Lung (tissue), 12 donors: ENCODE results near the gene FGF13. TPM values are rescaled to one million over a fixed set of nuclear protein-coding genes. Genes with fewer than 3 reads are reported as not detected.

Experiments
- ATAC-seq: fragments of 200-7000 bp; cut with Tn5 transposase; one replicate; pipeline ENCODE4 v1.9.1; 2020; ENCODE audit warnings: moderate number of reproducible peaks; ENCODE audit not compliant: insufficient read depth, low FRiP score
- DNase-seq, 3 donors: peaks; one replicate each; pipeline ENCODE4 v3.0.0-alpha.2; 2013 to 2017
- H3K27ac ChIP-seq, 2 donors: one replicate each; pipeline ENCODE4 v1.5.1; 2013; ENCODE audit warnings: mild to moderate bottlenecking in 2 of 2, moderate library complexity in 2 of 2, control low read depth in 1 of 2, inconsistent platforms in 1 of 2, low read depth in 1 of 2, low read length in 1 of 2
- H3K27me3 ChIP-seq, 3 donors: one replicate each; pipeline ENCODE4 v1.5.1; 2013; ENCODE audit warnings: low read length in 2 of 3; ENCODE audit not compliant: control insufficient read depth in 3 of 3, insufficient read depth in 3 of 3
- H3K36me3 ChIP-seq, 4 donors: one replicate each; pipeline ENCODE4 v1.5.1; 2013; ENCODE audit warnings: low read length in 4 of 4, mild to moderate bottlenecking in 1 of 4, moderate library complexity in 1 of 4; ENCODE audit not compliant: control insufficient read depth in 4 of 4, insufficient read depth in 4 of 4
- H3K4me1 ChIP-seq, 5 donors: one replicate each; pipeline ENCODE4 v1.5.1; 2013; ENCODE audit warnings: low read length in 5 of 5, mild to moderate bottlenecking in 2 of 5, moderate library complexity in 1 of 5; ENCODE audit not compliant: control insufficient read depth in 5 of 5, insufficient read depth in 5 of 5
- H3K4me3 ChIP-seq: one replicate; pipeline ENCODE4 v1.5.1; 2013; ENCODE audit warnings: mild to moderate bottlenecking, control low read depth, moderate library complexity
- H3K9ac ChIP-seq, 2 donors: one replicate each; pipeline ENCODE4 v1.5.1; 2013; ENCODE audit warnings: low read length in 2 of 2, control low read depth in 1 of 2; ENCODE audit not compliant: insufficient read depth in 1 of 2
- H3K9me3 ChIP-seq, 4 donors: one replicate each; pipeline ENCODE4 v1.5.1; 2013; ENCODE audit warnings: low read length in 3 of 4, mild to moderate bottlenecking in 1 of 4, moderate library complexity in 1 of 4; ENCODE audit not compliant: control insufficient read depth in 4 of 4, insufficient read depth in 3 of 4
- WGBS, 2 donors: extraction: QIAGEN DNeasy Blood & Tissue Kit; methylation state at CpG; one replicate each; pipeline ENCODE4 v1.1.7; 2013; 5-methylcytosine and 5-hydroxymethylcytosine counted together
- polyA plus RNA-seq, 2 donors: library from polyadenylated mRNA; stranded (reverse); fragments of 200-250 nt; gene quantifications; one replicate each; pipeline ENCODE4 v1.2.1, GENCODE V29; 2013
- total RNA-seq, 2 donors: library from RNA; depleted of rRNA in 1 of 2; stranded (reverse); fragments of >200 nt in 1 of 2; gene quantifications; one replicate each; pipeline ENCODE4 v1.2.1, GENCODE V29; 2014 to 2021
- TF ChIP-seq, protein P1 (sequence below): IDR thresholded peaks from 2 replicates; pipeline ENCODE4 v1.5.1; 2012; ENCODE audit warnings: mild to moderate bottlenecking; ENCODE audit errors: control extremely low read depth, extremely low read depth
- donor health status: control.
- donor health status: control.
- donor health status: Bipolar disorder and iron deficiency.
- donor health status: healthy.
- donor health status: DM: yes; HTN: yes; CAD: no.

Gene FGF13
- total and polyA plus RNA-seq, 4 donors, result 1.7 to 7.5 (median 2.8) TPM

DNA sequence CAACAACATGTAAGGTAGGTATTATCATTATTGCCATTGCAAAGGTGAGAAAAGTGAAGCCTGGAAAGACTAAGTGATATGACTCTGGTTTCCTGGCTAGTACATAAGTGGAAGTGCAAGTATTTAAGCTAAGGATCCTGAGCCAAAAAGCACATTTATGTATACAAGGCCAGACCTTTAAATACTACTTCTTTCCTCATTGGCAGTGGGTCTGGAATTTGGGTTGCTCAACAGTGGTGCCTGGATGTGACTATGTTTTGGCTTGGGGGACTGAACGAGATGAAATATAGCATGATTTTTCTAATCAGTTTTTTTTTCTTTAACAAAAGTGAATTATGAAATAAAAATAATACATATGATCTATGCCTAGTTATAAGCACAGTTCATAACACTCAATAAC lies 7.4 kb upstream of the FGF13 start:
- TF ChIP-seq, protein P1, sequence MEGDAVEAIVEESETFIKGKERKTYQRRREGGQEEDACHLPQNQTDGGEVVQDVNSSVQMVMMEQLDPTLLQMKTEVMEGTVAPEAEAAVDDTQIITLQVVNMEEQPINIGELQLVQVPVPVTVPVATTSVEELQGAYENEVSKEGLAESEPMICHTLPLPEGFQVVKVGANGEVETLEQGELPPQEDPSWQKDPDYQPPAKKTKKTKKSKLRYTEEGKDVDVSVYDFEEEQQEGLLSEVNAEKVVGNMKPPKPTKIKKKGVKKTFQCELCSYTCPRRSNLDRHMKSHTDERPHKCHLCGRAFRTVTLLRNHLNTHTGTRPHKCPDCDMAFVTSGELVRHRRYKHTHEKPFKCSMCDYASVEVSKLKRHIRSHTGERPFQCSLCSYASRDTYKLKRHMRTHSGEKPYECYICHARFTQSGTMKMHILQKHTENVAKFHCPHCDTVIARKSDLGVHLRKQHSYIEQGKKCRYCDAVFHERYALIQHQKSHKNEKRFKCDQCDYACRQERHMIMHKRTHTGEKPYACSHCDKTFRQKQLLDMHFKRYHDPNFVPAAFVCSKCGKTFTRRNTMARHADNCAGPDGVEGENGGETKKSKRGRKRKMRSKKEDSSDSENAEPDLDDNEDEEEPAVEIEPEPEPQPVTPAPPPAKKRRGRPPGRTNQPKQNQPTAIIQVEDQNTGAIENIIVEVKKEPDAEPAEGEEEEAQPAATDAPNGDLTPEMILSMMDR, result no peak
- Histone ChIP-seq H3K4me1 (peaks cover 0 to 12% (median 0%) of the 10 kb centered on the region in 5 donors), H3K9me3 (no peaks in the 10 kb centered on the region), H3K9ac (no peak overlapping the region), H3K36me3 (no peaks in the 10 kb centered on the region), H3K27ac (no peak overlapping the region), H3K4me3 (no peak overlapping the region), H3K27me3 (peaks cover 0 to 15% (median 6%) of the 10 kb centered on the region in 3 donors)
- WGBS, 2 donors, result 29 to 79% methylated on average over 1 of the region's 1 CpG
- ATAC-seq (no peak), DNase-seq (peak; percentile 66 to 84 (median 82))

DNA sequence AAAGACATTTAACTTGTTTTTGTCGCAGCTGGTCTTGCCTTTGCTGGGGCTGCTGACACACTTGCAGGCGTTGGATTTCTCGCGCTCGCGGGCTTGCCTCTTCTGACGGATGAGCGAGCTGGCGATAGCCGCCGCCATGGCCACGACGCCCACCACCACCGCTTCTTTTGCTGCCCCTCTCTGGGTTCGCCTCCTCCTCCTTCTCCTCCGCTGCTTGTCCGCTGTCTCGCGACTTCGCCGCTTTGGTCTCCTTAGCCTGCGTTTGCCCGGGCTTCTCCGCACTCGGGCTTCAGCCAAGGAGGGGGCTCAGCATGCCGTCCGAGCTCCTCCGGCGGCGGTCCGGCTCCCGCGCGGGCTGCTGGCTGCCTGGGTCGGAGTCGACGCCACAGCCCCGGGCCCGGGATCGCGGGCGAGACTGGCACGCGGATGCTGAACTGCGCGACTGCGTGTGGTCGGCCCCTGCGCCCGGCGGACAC lies 613 bp downstream of the FGF13 start:
- H3K9ac ChIP-seq, result no peak overlapping the region
- H3K27ac ChIP-seq, result no peak overlapping the region
- H3K36me3 ChIP-seq, result no peaks in the 10 kb centered on the region
- H3K4me1 ChIP-seq, result no peaks in the 10 kb centered on the region
- DNase-seq (peak in 2 of 3 donors; percentile 27), ATAC-seq (no peak)
- WGBS, 2 donors, result 0 to 24% methylated on average over 22 to 51 of the region's 51 CpGs
- H3K9me3 ChIP-seq, result peaks cover 0 to 11% (median 0%) of the 10 kb centered on the region in 4 donors
- TF ChIP-seq, protein P1, result no peak
- H3K4me3 ChIP-seq, result peak overlapping the region; percentile 44
- peaks cover 13 to 34% (median 18%) of the 10 kb centered on the region in 3 donors for H3K27me3 ChIP-seq

DNA sequence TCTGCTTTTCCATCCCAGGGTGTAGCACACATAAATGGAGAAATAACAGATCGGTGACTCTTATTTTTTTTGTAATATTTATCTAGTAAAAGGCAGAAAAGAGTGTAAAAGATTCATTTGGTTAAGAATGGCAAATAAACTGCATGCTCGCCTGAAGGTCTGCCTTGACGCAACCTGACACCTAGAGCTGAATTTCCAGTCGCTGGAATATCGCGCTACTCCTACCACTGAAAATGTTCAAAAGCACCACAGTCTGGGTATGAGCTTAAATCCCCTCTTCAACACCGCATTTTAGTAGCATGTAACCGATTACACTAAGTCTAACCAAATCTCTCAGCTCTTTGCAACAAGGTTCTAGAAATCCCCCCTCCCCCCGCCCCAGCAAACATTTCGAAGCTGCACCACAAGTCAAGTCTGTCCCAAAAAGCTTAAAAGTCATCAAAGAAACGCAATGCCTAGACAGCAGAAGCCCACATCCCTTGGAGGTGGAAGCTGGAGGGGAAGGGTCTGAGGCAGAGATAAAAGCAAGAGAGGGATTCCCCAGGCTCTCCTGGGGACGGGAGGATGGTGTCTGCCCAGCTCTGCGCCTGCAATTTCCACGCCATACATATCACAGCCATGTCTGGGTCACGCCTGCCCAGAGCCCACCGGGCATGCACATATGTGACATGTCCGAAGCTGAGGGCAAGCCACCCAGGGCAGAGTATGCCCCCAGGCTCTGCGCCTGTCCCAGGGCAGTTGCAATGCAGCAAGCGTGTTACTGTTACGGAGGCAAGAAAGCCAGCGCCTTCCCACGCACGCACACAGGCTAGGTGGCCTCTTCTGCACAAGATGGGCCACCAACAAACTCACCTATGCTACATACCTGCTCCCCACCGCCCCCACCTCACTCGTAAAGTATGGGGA lies 1.4 kb downstream of the FGF13 start:
- H3K4me1 ChIP-seq, result no peaks in the 10 kb centered on the region
- peaks cover 13 to 30% (median 19%) of the 10 kb centered on the region in 3 donors for H3K27me3 ChIP-seq
- H3K36me3 ChIP-seq, result no peaks in the 10 kb centered on the region
- ATAC-seq (no peak), DNase-seq (peak in 2 of 3 donors; percentile 10 to 25)
- 9 to 28% methylated on average over 18 to 25 of the region's 25 CpGs for WGBS, 2 donors
- H3K4me3 ChIP-seq, result peak overlapping the region; percentile 20
- H3K9ac ChIP-seq, result no peak overlapping the region
- TF ChIP-seq, protein P1, result no peak
- no peak overlapping the region for H3K27ac ChIP-seq
- H3K9me3 ChIP-seq, result peaks cover 0 to 11% (median 0%) of the 10 kb centered on the region in 4 donors
